Progenitor cell of endocrine pancreas (in vitro differentiated cells): ENCODE data around the gene LPP. TPM values are rescaled to one million over a fixed set of nuclear protein-coding genes. Genes with fewer than 3 reads are reported as not detected.

Experiments
- DNase-seq: peaks from one replicate; pipeline ENCODE4 v3.0.0; 2021; ENCODE audit warnings: low spot score; ENCODE audit not compliant: unreplicated experiment
- H3K27ac Mint-ChIP-seq: 2 replicates; pipeline ENCODE4 v1.8.0; 2021; ENCODE audit warnings: mild to moderate bottlenecking, moderate library complexity, mixed read lengths
- H3K27me3 Mint-ChIP-seq: 2 replicates; pipeline ENCODE4 v1.8.0; 2021; ENCODE audit warnings: mixed read lengths
- H3K36me3 Mint-ChIP-seq: 2 replicates; pipeline ENCODE4 v1.8.0; 2022; ENCODE audit warnings: mixed read lengths; ENCODE audit not compliant: insufficient read depth
- H3K4me1 Mint-ChIP-seq: 2 replicates; pipeline ENCODE4 v1.8.0; 2021; ENCODE audit warnings: low read depth, mixed read lengths
- H3K4me3 Mint-ChIP-seq: 2 replicates; pipeline ENCODE4 v1.8.0; 2021; ENCODE audit warnings: low read depth, mild to moderate bottlenecking, moderate library complexity, mixed read lengths
- H3K9me3 Mint-ChIP-seq: 2 replicates; pipeline ENCODE4 v1.8.0; 2021; ENCODE audit warnings: low read depth, mixed read lengths
- total RNA-seq: library from RNA; stranded (reverse); gene quantifications from 2 replicates; pipeline ENCODE4 v1.2.1, GENCODE V29; 2021
- TF ChIP-seq, protein P1 (sequence below): fragments of 200-600 bp; sonication (generic); IDR thresholded peaks from one replicate; pipeline ENCODE4 v1.5.0; 2021; ENCODE audit warnings: antibody characterized with exemption, mild to moderate bottlenecking; ENCODE audit not compliant: unreplicated experiment

LPP gene
- total RNA-seq, 1 donor from 2014 or later = 131 TPM

DNA sequence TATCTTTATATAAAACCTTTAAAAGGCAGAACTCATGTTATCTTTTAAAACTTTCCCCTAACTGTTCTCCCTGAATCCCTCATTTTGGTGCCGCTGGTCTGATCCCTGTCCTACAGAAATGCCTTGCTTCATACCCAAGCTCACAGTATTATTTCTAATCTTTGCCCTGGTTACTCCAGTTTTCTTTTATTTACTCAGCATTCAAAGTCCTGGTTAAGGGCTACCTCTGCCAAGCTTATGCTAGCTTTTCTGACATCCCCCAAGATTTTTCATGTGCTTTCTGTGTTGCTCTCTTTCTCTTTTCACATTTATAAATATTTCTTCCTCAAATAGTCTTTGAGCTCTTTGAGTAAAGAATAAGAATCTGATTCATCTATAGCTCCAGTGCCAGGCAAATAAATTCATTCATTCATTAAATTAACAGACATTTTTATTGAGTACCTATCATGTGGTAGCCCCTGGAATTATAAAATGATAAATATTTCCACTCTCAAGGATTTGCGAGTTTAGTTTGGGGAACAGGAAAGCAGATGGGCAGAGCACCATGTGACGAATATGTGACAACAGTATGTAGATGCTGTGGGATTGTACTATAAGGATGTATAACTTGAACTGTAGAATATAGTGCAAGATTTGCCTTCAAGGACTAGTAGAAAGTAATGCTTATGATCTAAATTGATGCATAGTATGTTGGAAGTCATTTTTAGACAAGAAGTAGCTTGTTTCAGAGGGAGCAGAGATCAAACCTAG, 247.5 kb downstream of the LPP start:
- peaks cover 24% of the 10 kb centered on the region for H3K4me1 Mint-ChIP-seq
- H3K4me3 Mint-ChIP-seq = no peak overlapping the region
- H3K27ac Mint-ChIP-seq = no peak overlapping the region
- peaks cover 6% of the 10 kb centered on the region for H3K36me3 Mint-ChIP-seq
- H3K9me3 Mint-ChIP-seq = no peaks in the 10 kb centered on the region
- TF ChIP-seq, protein P1, sequence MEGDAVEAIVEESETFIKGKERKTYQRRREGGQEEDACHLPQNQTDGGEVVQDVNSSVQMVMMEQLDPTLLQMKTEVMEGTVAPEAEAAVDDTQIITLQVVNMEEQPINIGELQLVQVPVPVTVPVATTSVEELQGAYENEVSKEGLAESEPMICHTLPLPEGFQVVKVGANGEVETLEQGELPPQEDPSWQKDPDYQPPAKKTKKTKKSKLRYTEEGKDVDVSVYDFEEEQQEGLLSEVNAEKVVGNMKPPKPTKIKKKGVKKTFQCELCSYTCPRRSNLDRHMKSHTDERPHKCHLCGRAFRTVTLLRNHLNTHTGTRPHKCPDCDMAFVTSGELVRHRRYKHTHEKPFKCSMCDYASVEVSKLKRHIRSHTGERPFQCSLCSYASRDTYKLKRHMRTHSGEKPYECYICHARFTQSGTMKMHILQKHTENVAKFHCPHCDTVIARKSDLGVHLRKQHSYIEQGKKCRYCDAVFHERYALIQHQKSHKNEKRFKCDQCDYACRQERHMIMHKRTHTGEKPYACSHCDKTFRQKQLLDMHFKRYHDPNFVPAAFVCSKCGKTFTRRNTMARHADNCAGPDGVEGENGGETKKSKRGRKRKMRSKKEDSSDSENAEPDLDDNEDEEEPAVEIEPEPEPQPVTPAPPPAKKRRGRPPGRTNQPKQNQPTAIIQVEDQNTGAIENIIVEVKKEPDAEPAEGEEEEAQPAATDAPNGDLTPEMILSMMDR = no peak
- DNase-seq = no peak
- no peaks in the 10 kb centered on the region for H3K27me3 Mint-ChIP-seq

DNA sequence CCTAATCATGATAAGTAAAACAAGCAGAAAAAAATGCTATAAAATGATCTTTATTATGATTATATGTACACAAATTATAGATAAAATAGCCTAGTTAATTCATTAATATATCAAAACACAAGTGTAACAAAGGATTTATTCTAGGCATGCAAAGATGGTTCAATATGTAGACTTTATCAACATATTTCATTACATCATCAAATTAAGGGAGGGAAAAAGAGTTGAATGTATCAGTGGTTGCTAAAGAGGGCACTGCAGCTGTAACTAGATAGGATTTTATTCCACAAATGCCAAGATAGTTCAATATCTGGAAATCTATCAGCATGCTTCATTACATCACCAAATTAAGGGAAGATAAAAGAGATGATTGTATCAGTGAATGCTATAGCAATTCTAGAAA, 248.3 kb downstream of the LPP start:
- peaks cover 17% of the 10 kb centered on the region for H3K4me1 Mint-ChIP-seq

DNA sequence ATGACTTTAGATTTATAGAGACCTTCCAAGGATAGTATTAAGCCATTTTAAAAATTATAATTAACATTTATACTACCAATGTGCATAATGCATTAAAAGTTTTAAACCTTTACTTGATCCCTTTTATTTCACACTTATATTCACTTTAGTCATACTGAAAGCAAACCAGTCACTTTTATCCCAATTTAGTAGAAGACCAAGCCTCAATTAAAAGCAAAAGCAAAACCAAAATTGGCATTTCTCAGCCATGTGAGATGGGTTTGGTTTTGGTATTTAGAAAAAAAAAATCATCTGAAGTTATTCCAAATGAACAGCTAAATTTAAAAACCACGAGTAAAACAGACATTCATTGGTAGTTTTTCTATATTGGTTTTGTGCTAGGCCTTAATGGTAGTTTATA, 249.4 kb downstream of the LPP start:
- Mint-ChIP-seq H3K9me3 (no peaks in the 10 kb centered on the region), H3K36me3 (peaks cover 12% of the 10 kb centered on the region), H3K4me1 (peaks cover 7% of the 10 kb centered on the region), H3K27ac (no peak overlapping the region), H3K4me3 (no peak overlapping the region), H3K27me3 (no peaks in the 10 kb centered on the region)
- no peak for DNase-seq
- TF ChIP-seq, protein P1 = no peak

More for the DNA sequence above, 248.3 kb downstream of the LPP start:
- no peaks in the 10 kb centered on the region for H3K27me3 Mint-ChIP-seq
- no peaks in the 10 kb centered on the region for H3K9me3 Mint-ChIP-seq
- DNase-seq = no peak
- no peak overlapping the region for H3K27ac Mint-ChIP-seq
- H3K36me3 Mint-ChIP-seq = peaks cover 12% of the 10 kb centered on the region
- TF ChIP-seq, protein P1 = no peak
- H3K4me3 Mint-ChIP-seq = no peak overlapping the region

GRCh38 chr3:188404124-188404523, 250.2 kb downstream of the LPP start:
- Mint-ChIP-seq H3K9me3 (no peaks in the 10 kb centered on the region), H3K36me3 (peaks cover 12% of the 10 kb centered on the region), H3K27ac (no peak overlapping the region), H3K4me3 (no peak overlapping the region), H3K4me1 (peaks cover 4% of the 10 kb centered on the region), H3K27me3 (no peaks in the 10 kb centered on the region)
- TF ChIP-seq, protein P1 = no peak
- DNase-seq = no peak

- Mint-ChIP-seq H3K4me1 (peaks cover 5% of the 10 kb centered on the region), H3K27ac (no peak overlapping the region), H3K36me3 (peaks cover 13% of the 10 kb centered on the region), H3K9me3 (no peaks in the 10 kb centered on the region), H3K4me3 (no peak overlapping the region), H3K27me3 (no peaks in the 10 kb centered on the region)
- no peak for DNase-seq
- TF ChIP-seq, protein P1 = no peak
Observed at GRCh38 chr3:188404701-188405100, 250.7 kb downstream of the LPP start.
